NAMALWA (cell line): Measurements from ENCODE around the gene NAALADL2.

Source experiments
- DNase-seq: peaks from one replicate; pipeline ENCODE4 v3.0.0-alpha.2; 2015; ENCODE audit warnings: low spot score

The NAALADL2 gene

GRCh38 chr3:175668300-175668699, 809.2 kb downstream of the NAALADL2 start:
- DNase-seq = no peak

GRCh38 chr3:175670557-175670956, 811.4 kb downstream of the NAALADL2 start:
- DNase-seq = no peak

DNA sequence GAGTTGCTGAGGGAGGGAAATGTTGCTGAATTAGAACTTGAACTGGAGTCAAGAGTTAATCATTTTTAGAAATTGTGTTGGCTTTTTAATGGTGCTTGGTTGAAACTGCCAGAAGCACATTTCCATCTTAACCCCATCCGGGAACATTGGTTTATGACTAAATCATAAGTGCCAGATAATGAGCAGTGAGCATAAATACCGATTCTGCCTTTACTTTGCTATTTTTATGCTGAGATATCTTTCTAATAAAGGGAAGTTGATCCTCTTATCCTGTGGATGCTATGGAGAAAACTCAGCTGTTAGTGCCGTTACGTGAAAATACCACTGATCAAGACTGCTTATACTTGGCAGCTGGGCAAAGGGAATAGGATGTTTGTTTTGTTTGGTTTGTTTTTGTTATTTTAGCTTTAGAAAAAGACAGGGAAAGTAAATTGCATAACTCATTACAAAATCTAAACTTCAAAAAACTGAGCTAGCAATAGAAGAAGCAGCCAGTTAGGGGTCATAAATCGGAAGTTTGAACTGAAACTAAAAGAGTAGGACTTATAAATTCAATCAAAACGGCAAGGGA, 813.1 kb downstream of the NAALADL2 start:
- DNase-seq = no peak

DNA sequence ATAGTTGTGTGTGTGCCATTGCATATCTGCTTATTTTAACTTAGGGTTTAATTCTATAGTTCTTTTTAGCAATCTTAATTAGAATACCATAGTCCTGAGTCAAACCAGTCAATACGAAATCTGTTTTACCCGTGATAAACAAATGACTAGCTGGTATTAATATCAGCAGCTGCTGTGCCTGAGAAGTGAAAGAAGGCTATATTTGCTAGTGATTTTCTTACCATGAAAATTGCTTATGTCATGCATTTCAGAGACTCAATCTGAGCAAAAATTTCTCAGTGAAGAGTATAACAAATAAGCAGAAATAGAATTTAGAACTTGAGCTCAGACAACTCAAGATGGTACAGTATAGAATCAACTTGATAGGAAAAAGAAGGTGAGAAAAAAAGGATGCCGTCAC, 820.4 kb downstream of the NAALADL2 start:
- no peak for DNase-seq

- no peak for DNase-seq
Observed at GRCh38 chr3:175692256-175692655, 833.1 kb downstream of the NAALADL2 start.

DNA sequence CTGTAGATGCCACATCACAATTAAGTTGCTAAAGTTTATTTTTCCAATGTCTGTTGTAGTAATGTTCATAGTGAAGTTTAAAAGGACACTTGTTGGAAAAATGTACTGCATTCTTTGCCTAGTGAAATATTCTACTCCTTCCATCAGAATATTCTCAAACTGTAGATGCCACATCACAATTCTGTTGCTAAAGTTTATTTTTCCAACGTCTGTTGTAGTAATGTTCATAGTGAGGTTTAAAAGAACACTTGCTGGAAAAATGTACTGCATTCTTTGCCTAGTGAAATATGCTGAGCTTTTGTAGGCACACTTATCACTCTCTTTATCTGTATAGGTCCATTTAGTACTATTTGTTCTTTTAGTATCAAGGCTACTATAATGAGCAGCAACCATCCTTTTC, 836.1 kb downstream of the NAALADL2 start:
- no peak for DNase-seq

GRCh38 chr3:175702956-175703355, 843.8 kb downstream of the NAALADL2 start:
- DNase-seq = no peak

DNA sequence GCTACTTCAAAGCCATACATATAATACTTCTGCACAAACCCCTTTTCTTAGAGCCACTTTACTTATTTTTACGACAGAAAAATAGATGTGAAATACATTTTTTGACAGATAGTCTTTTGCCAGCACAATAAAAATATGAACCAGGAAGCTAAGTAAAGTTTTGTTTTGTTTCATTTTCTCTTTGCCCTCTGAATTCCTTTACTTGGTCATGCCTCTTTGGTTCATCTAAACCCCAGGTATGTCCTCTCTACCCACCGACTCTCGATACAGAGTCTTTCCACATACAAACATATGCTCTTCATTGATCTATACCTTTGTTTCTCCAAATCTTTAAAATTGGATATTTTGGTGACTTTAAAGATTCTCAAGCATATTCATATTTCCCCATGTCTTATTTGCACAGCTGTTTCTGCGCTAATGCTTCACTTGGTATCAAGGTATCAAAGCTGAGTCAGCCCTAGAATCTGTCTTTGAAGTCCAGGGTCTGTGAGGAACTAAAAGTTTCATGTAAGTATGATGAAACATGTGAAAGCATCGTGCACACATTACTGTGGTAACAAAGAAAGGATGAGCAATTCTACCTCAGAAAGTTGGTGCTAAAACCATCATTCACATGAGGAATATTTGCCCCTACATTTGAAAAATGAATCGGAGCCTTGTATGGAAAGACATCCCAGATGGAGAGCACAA, 845.4 kb downstream of the NAALADL2 start:
- DNase-seq = peak; percentile 12

DNA sequence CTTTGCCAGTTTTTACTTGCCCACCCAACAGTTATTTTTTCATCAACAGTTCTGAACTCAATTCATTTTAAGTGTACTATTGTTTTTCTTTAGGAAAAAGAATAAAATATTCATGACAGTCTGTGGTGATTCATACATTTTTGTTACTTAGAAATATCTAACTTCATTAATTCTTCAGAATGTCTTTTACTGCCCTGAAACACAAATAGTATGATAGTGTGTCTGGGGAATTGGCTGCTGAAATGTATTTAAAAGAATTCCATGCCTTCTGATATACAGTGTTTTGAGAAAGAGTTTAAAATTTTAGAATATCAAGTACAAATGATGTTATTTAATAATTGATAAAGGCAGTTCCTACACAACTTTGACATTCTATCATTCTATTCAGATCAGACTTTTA, 854.1 kb downstream of the NAALADL2 start:
- DNase-seq = no peak

DNA sequence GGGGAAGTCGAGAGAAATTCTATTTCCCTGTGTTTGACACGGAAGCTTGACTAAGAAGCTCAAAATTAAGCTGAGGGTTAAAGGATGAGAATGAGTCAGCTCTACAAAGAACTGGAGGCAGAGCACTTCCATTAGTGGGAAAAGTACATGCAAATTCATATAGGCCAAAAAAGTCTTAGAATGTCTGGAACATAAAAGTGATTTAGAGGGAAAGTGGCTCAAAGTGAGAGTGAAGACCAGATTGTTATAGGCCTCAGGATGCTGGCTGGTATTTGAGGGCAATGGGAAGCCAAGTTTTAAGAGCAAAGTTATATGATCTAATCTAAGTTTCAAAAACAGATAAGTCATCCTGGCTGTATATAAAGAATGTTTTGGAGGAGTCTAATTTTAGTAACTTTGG, 857.3 kb downstream of the NAALADL2 start:
- DNase-seq = no peak

DNA sequence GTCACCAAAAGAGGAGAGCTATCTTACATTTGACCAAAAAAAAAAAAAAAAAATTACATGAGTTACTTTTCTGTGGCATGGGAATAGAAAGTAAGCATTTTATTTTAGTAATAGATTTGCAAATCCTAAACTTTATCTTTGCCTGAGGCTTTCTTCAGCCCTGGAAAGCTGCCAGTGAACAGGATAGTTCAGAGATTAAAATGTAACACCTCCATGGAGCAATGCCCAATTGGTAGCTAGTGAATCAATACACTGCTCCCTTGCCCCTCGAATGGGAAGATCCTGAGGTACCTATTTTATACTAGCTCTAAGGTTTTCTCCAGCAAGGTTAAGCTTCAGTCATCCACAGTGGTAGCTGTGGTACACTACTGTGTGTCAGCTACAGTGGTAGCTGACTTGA, 867.1 kb downstream of the NAALADL2 start:
- DNase-seq = no peak

- DNase-seq = no peak
Observed at GRCh38 chr3:175728566-175728965, 869.4 kb downstream of the NAALADL2 start.

GRCh38 chr3:175729466-175729865, 870.3 kb downstream of the NAALADL2 start:
- DNase-seq = no peak

DNA sequence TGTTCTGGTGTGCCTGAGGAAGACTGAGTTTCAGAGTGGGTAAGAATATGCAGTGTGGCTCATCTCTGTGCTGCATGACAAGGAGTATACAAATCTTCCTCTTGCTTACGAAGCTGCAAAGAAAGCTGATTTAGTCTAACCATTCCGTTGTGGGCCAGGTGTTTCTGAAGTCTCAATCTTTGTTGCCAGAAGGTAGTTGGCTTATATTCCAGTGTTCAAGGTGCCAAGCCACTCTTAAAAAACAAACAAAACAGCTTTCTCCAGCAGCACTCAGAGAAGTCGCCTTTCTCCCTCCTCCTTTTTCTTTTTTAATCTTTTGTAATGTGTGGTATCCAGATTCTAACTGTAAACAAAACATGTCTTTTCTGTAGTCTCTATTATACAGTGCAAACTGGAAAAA, 872.4 kb downstream of the NAALADL2 start:
- DNase-seq = no peak

DNA sequence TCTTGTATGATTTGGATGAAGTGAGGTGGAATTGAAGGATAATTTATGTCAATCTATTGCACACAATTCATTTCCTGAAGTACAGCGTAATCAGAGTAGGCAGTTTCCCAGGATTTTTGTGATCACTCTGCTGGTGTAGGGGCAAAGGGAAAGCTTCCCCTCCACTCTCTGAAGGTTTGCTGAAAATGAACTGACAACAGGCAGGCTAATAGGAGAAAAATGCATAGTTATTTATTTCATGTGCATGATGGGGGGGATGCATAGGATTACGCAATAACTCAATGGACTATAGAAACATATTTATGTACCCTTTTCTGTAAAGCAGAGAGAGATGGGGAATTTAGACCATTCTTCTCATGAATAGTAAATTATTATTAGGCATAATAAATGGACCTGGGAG, 872.9 kb downstream of the NAALADL2 start:
- no peak for DNase-seq

GRCh38 chr3:175735866-175736265, 876.7 kb downstream of the NAALADL2 start:
- no peak for DNase-seq

- no peak for DNase-seq
Observed at GRCh38 chr3:175737646-175738572, 878.8 kb downstream of the NAALADL2 start.

- DNase-seq = no peak
Observed at GRCh38 chr3:175741951-175742350, 882.8 kb downstream of the NAALADL2 start.

- no peak for DNase-seq
Observed at GRCh38 chr3:175743733-175744400, 884.7 kb downstream of the NAALADL2 start.

- no peak for DNase-seq
Observed at GRCh38 chr3:175746308-175746707, 887.2 kb downstream of the NAALADL2 start.

DNA sequence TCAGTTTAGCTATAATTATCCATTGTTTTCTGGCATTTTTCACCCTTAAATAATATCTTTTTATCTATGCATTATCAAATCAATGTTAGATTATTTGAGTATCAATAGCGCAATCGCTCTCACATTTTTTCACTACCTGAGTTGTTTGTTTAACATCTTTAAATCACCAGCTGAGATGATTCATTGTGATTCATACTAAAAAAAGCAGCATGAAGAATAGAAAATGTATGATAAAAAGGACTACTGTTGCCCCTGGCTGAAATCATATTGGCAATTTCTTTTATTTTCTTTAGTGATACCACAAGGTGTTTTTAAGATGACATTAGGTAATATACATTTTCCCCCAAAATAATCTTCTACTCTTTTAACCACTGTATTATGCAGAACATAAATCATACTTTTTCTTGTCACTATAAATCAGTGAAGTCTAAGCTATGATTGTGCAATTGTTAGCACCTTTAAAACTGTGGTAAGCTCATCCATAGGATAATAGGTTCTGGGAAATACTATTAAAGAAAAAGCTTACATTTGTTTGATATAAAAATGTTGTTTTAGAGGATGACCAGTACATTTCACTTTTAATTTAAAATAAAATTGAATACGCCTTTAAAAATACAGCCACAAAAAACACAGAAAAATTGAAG, 889.1 kb downstream of the NAALADL2 start:
- DNase-seq = no peak

GRCh38 chr3:175749981-175750380, 890.8 kb downstream of the NAALADL2 start:
- no peak for DNase-seq
